ENCODE results near the gene RFTN2. TPM values are rescaled to one million over a fixed set of nuclear protein-coding genes. Genes with fewer than 3 reads are reported as not detected.
"Not testable (repeated sequence)": the region's sequence is repeated elsewhere in the genome, so short reads cannot be mapped to it uniquely, and the experiment has no call there.

The RFTN2 gene
- total RNA-seq, 1 experiment from 2014 or later = not detected

DNA sequence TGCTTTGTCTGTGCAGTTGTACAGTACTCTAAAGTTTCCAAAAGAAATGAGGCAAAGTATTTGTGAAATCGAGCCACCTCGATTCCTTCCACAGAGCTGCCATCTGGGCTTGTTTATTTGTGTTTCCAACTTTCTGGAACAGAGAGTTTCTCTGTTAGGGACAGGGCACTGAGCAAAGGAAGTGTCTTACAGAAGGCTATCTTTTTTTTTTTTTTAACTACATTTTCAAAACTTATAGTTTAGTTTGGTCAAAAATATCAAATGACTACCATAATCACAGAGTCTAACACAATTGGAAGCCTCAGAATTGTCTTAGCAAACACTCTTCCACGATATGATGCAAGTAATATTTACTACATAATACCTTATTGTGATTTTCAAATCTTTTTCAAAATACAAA is 796 bp downstream of the RFTN2 start:
- no peak for DNase-seq (ENCODE audit: low spot score)

DNA sequence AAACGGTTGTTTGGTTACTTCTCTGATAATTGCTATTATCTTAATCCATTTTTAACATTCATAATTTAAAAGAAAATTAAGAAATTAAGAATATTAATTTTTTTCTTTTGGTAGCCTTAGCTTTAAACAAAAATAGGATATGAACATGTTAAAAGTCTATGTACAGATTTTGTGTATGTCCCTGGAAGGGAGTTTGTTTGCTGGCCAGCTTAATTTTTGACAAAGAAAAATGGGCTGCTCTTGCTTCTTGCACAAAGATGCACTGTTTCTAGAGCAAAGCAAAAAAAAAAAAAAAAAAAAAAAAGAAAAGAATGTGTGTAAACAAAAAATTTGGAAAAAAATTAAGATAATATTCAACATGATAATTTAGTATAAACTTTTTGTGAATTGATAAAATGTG is 1.3 kb downstream of the RFTN2 start:
- no peak for DNase-seq (ENCODE audit: low spot score)

GRCh38 chr2:197673606-197674005 is 1.8 kb downstream of the RFTN2 start:
- DNase-seq (ENCODE audit: low spot score) = no peak

DNA sequence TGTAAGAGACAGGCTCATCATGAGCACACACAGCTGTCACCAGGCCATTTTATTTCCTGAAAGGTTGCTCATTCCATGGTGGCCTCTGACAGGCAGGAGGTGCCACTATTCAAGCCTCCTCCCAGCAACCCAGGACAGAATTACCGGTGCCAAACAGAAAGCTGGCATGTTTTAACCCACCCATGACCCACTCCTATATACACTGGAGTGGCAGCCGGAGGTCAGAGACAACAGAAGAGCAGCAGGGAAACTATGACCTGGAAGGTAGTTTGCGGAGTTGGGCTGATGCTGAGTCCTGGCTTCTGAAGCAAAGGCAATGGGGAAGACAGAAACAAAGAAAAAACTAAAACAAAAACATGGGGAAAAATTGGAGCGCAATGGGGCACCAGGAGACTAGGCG is 2.3 kb downstream of the RFTN2 start:
- no peak for DNase-seq (ENCODE audit: low spot score)

GRCh38 chr2:197672371-197672893 is 3.0 kb downstream of the RFTN2 start:
- no peak for DNase-seq (ENCODE audit: low spot score)

- no peak for DNase-seq (ENCODE audit: low spot score)
Measured at GRCh38 chr2:197669077-197669476, 6.3 kb downstream of the RFTN2 start.

DNA sequence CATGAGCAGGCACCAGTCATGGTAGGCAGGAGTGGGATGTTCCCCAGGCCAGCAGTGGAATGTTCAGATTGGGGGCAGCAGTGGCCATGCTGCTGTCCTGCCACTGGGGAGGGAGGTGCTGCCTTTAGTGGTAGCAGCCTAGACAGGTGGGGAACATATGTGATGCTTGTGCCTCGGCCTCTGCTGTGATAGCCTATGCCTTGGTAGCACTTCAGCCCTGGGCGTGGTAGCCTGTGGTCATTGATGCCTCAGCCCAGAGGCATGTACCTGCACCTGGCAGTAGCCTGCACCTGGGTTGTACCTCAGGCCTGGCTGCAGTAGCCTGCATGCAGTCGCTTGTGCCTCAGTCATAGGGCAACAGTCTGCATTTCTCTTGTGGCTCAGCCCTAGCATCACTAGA is 7.1 kb downstream of the RFTN2 start:
- no peak for DNase-seq (ENCODE audit: low spot score)

DNA sequence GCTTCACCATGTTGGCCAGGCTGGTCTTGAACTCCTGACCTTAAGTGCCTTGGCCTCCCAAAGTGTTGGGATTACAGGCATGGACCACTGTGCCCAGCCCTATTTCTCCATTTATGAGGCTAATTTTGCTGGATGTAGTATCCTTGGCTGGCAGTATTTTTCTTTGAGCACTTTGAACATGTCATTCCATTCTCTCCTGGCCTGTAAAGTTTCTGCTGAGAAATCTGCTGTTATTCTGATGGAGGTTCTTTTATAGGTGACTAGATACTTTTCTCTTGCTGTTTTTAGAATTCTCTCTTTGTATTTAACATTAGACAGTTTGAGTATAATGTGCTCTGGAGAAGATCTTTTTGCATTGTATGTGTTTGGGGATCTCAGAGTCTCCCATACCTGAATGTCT is 9.1 kb downstream of the RFTN2 start:
- no peak for DNase-seq (ENCODE audit: low spot score)

DNA sequence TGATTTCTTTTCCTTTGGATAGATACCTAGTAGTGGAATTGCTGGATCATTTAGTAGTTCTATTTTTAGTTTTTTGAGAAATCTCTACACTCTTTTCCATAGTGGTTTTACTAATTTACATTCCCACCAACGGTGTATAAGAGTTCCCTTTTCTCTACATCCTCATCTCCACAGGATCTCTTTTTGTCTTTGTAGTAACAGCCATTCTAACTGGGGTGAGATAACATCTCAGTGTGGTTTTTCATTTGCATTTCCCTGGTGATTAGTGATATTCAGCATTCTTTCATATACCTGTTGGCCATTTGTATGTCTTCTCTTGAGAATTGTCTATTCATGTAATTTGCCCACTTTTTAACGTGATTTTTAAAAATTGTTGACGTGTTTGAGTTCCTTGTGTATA is 13.8 kb downstream of the RFTN2 start:
- no peak for DNase-seq (ENCODE audit: low spot score)

DNA sequence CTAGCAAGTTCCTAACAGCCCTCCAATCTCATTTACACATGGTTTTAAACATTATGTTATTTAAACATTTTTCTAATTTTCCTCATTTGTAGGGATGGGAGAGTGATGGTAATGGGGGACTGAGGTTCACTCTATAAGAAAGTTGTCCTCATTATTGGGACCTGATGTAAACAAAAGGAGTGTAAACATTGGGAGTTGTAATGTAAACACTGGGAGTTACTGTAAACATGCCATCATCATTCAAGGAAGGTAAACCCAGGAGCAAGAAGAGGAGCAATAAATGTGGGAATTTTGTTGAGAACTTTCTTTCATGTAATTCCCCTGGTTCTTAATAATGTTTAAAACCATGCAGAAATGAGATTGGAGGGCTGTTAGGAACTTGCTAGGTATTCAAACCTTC is 17.8 kb downstream of the RFTN2 start:
- no peak for DNase-seq (ENCODE audit: low spot score)

DNA sequence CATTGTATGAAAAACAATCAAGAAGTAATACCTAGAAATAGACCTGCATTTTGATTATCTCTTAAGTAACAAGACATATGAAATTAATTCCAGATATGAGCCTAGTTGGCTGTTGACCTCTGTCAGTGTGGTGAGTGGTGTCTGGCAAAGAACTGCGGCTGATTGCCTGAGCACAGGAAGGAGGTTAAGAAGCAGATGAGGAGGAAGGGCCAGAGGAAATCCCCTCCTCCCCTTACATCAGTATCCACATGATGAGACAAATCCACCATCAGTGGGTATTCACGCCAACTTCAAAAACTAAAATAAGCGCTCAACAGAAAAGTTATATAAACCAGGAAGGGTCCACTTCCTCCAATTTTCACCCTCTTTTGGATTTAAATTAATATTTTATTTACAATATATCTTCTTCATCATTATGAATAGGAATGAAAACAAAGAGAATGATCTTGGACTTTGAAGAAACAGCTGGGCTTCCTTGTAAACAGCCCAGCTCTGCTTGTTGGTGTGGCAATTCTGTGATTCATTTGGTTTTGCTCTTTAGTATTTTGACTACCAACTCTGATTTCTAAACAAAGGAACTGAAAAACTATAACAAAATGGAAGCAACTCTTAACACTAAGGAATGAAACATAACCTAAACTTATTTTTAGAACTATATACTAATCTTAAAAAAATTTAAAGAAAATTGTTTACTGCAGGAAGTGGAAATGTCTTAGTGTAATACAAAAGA is 27.3 kb downstream of the RFTN2 start:
- DNase-seq (ENCODE audit: low spot score) = no peak

DNA sequence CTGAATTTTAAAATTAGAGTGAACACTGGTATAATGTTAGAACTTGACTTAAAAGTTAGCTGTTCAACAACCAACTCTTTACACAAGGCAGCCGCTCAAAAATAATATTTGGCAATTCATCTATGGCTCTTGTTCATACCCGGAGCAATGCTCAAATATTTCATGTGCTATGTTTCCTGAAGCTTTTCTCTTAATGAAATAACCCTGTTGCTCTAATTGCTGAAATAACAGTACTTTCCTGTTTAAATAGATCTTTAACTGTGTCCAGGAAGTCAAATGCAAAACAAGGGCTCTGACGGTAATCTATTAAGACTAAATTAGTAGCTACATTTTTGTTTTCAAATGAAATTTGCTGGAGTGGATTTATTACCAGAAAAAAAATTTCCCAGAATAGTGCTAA is 33.7 kb downstream of the RFTN2 start:
- no peak for DNase-seq (ENCODE audit: low spot score)

GRCh38 chr2:197640571-197641122 is 34.7 kb downstream of the RFTN2 start:
- not testable (repeated sequence) for DNase-seq (ENCODE audit: low spot score)

DNA sequence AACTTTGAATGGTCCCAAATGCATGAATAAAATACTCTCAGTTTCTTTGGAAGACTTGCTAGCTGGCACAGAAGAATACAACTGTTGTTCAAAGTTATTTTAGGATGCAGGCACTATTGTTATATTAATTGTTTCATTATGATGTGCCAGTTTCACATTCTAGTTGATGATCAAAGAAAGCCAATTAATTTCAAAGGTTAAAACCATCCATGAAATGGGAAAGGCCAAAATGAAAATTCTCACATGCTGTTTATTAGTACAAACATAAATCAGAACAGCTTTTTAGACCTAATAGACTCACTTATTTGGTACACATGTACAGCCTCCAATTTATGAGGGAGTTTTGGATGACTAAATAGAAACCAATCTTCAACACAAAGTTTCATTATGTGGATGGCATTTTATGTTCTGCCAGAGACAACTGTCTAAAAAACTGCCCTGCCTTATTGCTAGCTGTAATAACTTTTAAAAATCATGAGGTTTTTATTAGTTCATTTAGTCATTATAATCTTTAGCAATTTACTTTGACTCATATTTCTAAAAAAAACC is 42.2 kb downstream of the RFTN2 start:
- no peak for DNase-seq (ENCODE audit: low spot score)

DNA sequence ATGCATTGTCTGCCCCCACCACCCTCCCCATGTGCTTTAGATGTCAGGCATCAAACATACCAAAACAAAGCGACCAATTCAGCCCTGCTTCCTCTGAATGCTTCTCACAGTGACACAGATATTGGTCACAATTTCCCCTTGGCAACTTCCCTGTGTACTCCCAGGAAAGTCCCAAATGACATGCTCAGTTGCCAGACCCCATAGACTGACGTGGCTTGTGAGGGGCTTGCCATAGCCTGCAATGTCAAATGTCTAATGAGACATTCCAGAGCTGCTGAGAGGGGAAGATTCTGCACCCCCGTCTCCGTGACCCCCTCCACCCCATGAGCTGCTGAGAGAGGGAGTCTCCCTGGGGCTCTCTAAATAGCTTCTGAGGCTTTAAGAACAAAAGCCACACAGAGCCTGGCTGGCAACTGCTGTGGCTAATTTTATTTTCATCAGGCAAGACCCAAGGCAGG is 47.3 kb downstream of the RFTN2 start:
- DNase-seq (ENCODE audit: low spot score) = no peak

DNA sequence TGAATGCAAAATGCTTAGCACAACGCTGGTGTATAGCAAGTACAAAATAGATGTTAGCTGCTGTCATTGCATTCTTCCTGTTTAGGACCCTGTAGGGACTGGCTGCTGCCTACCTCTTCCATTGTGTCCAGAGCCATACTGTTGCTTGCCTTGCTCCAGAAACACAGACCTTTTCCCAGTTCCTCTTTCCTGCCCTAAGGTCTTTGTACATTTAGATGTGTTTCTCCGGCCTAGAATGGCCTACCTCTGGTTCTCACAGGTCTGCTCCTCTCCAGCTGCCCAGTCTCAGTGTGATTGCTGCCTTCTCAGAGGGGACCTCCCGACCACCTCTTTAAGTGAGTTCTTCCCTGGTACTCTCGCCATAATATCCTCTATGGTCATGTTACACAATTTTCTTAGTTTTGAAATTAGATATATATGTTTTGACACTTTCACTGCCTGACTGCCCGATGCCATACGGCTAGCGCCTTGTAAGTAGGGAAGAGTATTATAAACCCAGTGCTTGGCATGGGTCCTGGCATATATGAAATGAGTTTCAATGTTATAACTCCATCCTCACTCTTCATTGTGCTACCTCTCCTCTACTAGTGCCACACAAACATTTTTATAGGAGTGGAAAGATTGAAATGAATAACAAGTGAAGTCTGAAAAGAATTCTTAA is 48.3 kb downstream of the RFTN2 start:
- no peak for DNase-seq (ENCODE audit: low spot score)

DNA sequence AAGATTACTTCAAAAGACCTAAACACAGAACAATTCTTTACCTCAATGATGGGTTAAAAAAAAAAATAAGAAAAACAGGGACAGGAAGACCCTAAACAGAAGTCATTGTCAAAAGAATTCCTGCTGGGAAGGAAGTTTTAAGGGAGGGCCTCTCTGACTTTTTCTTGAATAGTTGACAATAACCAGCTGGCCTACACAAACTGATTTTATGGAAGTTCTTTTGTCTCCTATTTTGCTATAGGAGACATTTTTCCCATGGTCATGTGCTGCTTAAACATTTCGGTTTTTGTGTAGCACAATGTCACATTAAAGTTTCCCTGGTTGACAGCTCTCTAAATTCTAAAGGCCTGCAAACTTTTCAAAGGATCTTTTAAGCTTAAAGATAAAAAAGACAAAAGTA is 55.3 kb downstream of the RFTN2 start:
- DNase-seq (ENCODE audit: low spot score) = no peak

GRCh38 chr2:197615016-197615652 is 60.3 kb downstream of the RFTN2 start:
- peak; percentile 71 for DNase-seq (ENCODE audit: low spot score)

- no peak for DNase-seq (ENCODE audit: low spot score)
Measured at GRCh38 chr2:197614532-197614931, 60.9 kb downstream of the RFTN2 start.

DNA sequence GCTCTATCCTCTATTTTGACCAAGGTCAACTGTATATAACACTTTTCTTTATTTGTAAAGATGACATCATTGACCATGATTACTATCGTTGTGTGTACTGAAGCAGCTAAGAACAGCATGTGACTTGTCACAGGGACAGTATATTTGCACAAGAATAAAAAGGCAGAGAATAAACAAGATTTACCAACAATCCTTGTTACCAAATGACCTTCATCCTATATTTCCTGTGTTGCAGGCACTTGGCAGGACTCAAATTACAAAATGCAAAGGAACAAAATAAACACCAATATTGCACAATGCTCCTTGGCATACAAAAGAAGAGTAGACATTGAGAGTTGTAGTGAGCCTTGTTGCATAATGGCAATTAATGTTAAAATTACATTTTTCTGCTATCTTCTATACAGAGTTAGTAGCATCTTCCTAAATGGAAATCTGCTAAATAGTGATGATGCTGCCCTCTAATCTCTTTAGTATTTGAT is 61.8 kb downstream of the RFTN2 start:
- DNase-seq (ENCODE audit: low spot score) = no peak

GRCh38 chr2:197606180-197606579 is 69.2 kb downstream of the RFTN2 start:
- no peak for DNase-seq (ENCODE audit: low spot score)

Measured in HT-29 (cell line).